Peyer's patch (tissue), 4 donors: Measurements from ENCODE around the gene TAF11L4. TPM values are rescaled to one million over a fixed set of nuclear protein-coding genes. Genes with fewer than 3 reads are reported as not detected.
"Not testable (repeated sequence)": the region's sequence is repeated elsewhere in the genome, so short reads cannot be mapped to it uniquely, and the experiment has no call there.

Source experiments
- DNase-seq, 3 donors: peaks; one replicate each; pipeline ENCODE4 v3.0.0-alpha.2; 2017 to 2019
- H3K27ac ChIP-seq, 4 donors: fragments of 200-600 bp; sonication (generic); one replicate each; pipeline ENCODE4 v1.5.1; 2016 to 2019
- H3K27me3 ChIP-seq, 2 donors: fragments of 200-600 bp; sonication (generic); one replicate each; pipeline ENCODE4 v1.5.1; 2019
- H3K36me3 ChIP-seq, 3 donors: fragments of 200-600 bp; sonication (generic); one replicate each; pipeline ENCODE4 v1.5.1; 2016 to 2019
- H3K4me1 ChIP-seq, 4 donors: fragments of 200-600 bp; sonication (generic); one replicate each; pipeline ENCODE4 v1.5.1; 2016 to 2019
- H3K4me3 ChIP-seq, 4 donors: fragments of 200-600 bp; sonication (generic); 1 replicate in 3 of 4; 2 replicates in 1 of 4; pipeline ENCODE4 v1.5.1; 2016 to 2019; ENCODE audit warnings: mild to moderate bottlenecking in 1 of 4
- H3K9me3 ChIP-seq, 4 donors: fragments of 200-600 bp; sonication (generic); one replicate each; pipeline ENCODE4 v1.5.1; 2016 to 2019; ENCODE audit warnings: mild to moderate bottlenecking in 1 of 4
- POLR2A ChIP-seq, 2 donors: fragments of 450-650 bp; IDR thresholded peaks; one replicate each; pipeline ENCODE4 v1.5.1; 2017; ENCODE audit warnings: antibody characterized with exemption in 2 of 2, mild to moderate bottlenecking in 2 of 2, moderate library complexity in 2 of 2
- total RNA-seq, 4 donors: library from RNA; depleted of rRNA; stranded (reverse); fragments of >200 nt; gene quantifications; one replicate each; pipeline ENCODE4 v1.1.0, GENCODE V29; 2016
- TF ChIP-seq, protein P1 (sequence below), 6 experiments: fragments of 450-650 bp in 4 of 6; fragments of 200-600 bp in 2 of 6; sonication (generic) in 1 of 6; IDR thresholded peaks; one replicate each; pipeline ENCODE4 v1.5.1; 2017 to 2019; ENCODE audit warnings: antibody characterized with exemption in 6 of 6, mild to moderate bottlenecking in 3 of 6, moderate library complexity in 1 of 6

Gene TAF11L4
- total RNA-seq, 4 donors from 2014 or later = not detected

DNA sequence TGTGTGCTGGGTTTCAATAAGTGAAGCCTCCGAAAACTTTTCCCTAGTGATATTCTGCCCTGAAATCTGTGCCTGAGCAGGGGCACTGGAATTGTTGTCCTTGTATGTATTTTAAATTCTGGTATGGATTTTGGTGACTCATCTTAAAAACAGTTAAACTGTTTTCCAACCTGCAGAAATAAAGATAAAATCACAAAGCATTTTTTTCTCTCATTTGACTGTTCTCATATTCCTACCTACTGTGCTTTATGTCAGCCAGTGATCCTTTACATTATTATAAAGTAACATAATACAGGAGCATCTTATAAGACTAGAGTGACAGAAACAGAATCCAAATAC lies 34.5 kb upstream of the TAF11L4 start:
- DNase-seq = no peak
- TF ChIP-seq POLR2A (IDR thresholded peaks at IDR 0.05) = no peak
- TF ChIP-seq, protein P1, sequence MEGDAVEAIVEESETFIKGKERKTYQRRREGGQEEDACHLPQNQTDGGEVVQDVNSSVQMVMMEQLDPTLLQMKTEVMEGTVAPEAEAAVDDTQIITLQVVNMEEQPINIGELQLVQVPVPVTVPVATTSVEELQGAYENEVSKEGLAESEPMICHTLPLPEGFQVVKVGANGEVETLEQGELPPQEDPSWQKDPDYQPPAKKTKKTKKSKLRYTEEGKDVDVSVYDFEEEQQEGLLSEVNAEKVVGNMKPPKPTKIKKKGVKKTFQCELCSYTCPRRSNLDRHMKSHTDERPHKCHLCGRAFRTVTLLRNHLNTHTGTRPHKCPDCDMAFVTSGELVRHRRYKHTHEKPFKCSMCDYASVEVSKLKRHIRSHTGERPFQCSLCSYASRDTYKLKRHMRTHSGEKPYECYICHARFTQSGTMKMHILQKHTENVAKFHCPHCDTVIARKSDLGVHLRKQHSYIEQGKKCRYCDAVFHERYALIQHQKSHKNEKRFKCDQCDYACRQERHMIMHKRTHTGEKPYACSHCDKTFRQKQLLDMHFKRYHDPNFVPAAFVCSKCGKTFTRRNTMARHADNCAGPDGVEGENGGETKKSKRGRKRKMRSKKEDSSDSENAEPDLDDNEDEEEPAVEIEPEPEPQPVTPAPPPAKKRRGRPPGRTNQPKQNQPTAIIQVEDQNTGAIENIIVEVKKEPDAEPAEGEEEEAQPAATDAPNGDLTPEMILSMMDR (IDR thresholded peaks at IDR 0.05) = no peak
- Histone ChIP-seq H3K4me3 (no peak overlapping the region), H3K27ac (no peak overlapping the region), H3K9me3 (no peaks in the 10 kb centered on the region), H3K4me1 (no peaks in the 10 kb centered on the region), H3K27me3 (no peaks in the 10 kb centered on the region), H3K36me3 (no peaks in the 10 kb centered on the region)

GRCh38 chr5:17491257-17491656 lies 30.3 kb upstream of the TAF11L4 start:
- H3K36me3 ChIP-seq, H3K27ac ChIP-seq, H3K9me3 ChIP-seq, H3K27me3 ChIP-seq, H3K4me3 ChIP-seq, DNase-seq, H3K4me1 ChIP-seq: not testable (repeated sequence)

DNA sequence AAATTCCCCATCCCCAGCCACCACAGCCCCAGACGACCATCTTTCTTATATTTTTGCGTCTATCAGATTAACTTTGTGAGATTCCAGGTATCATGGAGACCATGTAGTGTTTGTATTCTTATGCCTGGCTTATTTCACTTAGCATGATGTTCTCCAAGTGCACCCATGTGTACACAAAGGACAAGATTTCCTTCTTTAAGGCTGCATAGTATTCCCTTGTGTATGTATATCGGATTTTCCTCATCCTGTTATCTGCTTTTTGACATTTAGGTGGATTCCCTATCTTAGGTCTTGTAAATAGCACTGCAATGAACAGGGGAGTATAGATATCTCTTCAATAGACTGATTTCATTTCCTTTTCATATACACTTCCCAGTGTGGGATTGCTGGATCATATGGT lies 28.8 kb upstream of the TAF11L4 start:
- H3K4me3 ChIP-seq = no peak overlapping the region
- H3K4me1 ChIP-seq = no peaks in the 10 kb centered on the region
- no peaks in the 10 kb centered on the region for H3K36me3 ChIP-seq
- H3K27me3 ChIP-seq = no peaks in the 10 kb centered on the region
- TF ChIP-seq POLR2A (IDR thresholded peaks at IDR 0.05) = no peak
- TF ChIP-seq, protein P1 (IDR thresholded peaks at IDR 0.05) = no peak
- DNase-seq = no peak
- no peak overlapping the region for H3K27ac ChIP-seq
- H3K9me3 ChIP-seq = no peaks in the 10 kb centered on the region

GRCh38 chr5:17497446-17497845 lies 24.2 kb upstream of the TAF11L4 start:
- Histone ChIP-seq H3K4me1 (no peaks in the 10 kb centered on the region), H3K9me3 (no peaks in the 10 kb centered on the region), H3K4me3 (no peak overlapping the region), H3K27me3 (no peaks in the 10 kb centered on the region), H3K27ac (no peak overlapping the region), H3K36me3 (no peaks in the 10 kb centered on the region)
- TF ChIP-seq POLR2A (IDR thresholded peaks at IDR 0.05) = no peak
- TF ChIP-seq, protein P1 (IDR thresholded peaks at IDR 0.05) = no peak
- DNase-seq = no peak

- not testable (repeated sequence) for DNase-seq, H3K9me3 ChIP-seq, H3K4me1 ChIP-seq, H3K27ac ChIP-seq, H3K27me3 ChIP-seq, H3K4me3 ChIP-seq, H3K36me3 ChIP-seq
Observed at GRCh38 chr5:17497931-17498330, 23.7 kb upstream of the TAF11L4 start, which contains the start of gene TAF11L2. Gene TAF11L2 (plus strand): TSS chr5:17498231.

GRCh38 chr5:17511775-17512325 lies 9.8 kb upstream of the TAF11L4 start:
- H3K9me3 ChIP-seq = no peaks in the 10 kb centered on the region
- no peak overlapping the region for H3K4me3 ChIP-seq
- no peaks in the 10 kb centered on the region for H3K36me3 ChIP-seq
- H3K4me1 ChIP-seq = no peaks in the 10 kb centered on the region
- no peak for TF ChIP-seq POLR2A (IDR thresholded peaks at IDR 0.05)
- TF ChIP-seq, protein P1 (IDR thresholded peaks at IDR 0.05) = no peak
- H3K27ac ChIP-seq = no peak overlapping the region
- H3K27me3 ChIP-seq = no peaks in the 10 kb centered on the region
- no peak for DNase-seq

GRCh38 chr5:17517526-17517925 lies 4.1 kb upstream of the TAF11L4 start:
- not testable (repeated sequence) for H3K4me3 ChIP-seq, H3K9me3 ChIP-seq, H3K36me3 ChIP-seq, DNase-seq, H3K27me3 ChIP-seq, H3K4me1 ChIP-seq, H3K27ac ChIP-seq

DNA sequence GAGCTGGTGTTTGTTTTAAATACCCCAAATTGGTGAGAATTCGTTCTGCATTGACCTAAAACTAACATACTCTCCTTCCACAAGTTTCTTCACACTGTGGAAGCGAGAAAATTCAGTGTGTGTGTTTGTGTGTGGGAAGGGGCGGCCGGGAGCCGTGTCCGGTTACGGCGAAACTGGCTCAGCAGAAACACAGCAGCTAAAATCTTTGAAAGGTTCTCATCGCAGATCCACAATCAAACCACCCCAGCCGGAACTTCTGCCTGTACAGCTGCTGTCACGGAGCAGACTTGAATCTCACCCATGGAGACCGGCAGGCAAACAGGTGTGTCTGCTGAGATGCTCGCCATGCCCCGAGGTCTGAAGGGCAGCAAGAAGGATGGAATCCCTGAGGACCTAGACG lies 3.5 kb upstream of the TAF11L4 start, which contains the start of gene TAF11L3:
TAF11L3 (plus strand) TSS at position 301 of the 400 bp plus-strand sequence.
- H3K36me3 ChIP-seq, H3K9me3 ChIP-seq, H3K4me3 ChIP-seq, H3K4me1 ChIP-seq, H3K27me3 ChIP-seq, DNase-seq, H3K27ac ChIP-seq: not testable (repeated sequence)

DNA sequence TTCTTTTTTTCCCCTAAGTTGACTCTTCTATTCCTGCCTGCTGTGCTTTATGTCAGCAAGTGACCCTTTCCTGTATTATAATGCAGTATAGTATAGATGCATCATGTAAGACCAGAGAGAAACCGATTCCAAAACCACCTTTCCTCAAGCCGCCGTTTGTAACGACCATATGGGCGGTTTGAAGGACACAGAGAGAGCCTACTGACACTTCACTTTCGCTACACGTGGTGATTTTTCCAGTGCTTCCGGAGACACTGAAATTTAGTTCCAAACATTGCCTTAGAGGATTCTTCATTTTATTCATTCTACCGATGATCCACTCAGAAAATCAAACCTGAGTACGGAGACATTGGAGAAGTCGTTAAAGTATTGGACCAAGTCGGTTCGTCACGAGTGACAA lies 2.1 kb upstream of the TAF11L4 start:
- H3K9me3 ChIP-seq, H3K27ac ChIP-seq, H3K27me3 ChIP-seq, DNase-seq, H3K36me3 ChIP-seq, H3K4me3 ChIP-seq, H3K4me1 ChIP-seq: not testable (repeated sequence)

GRCh38 chr5:17524935-17525334 lies 3.3 kb downstream of the TAF11L4 start, which contains the start of gene TAF11L5:
Gene TAF11L5 (plus strand): TSS chr5:17525235.
- H3K27ac ChIP-seq, H3K9me3 ChIP-seq, H3K36me3 ChIP-seq, H3K4me3 ChIP-seq, DNase-seq, H3K4me1 ChIP-seq, H3K27me3 ChIP-seq: not testable (repeated sequence)

DNA sequence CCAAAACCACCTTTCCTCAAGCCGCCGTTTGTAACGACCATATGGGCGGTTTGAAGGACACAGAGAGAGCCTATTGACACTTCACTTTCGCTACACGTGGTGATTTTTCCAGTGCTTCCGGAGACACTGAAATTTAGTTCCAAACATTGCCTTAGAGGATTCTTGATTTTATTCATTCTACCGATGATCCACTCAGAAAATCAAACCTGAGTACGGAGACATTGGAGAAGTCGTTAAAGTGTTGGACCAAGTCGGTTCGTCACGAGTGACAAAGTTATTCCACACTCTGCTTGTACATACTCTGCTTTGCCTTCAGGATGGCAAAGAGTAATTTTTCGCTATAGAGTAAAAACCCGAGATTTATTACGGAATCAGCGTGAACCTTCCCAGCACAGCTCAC lies 4.9 kb downstream of the TAF11L4 start:
- H3K4me3 ChIP-seq, H3K27ac ChIP-seq, H3K4me1 ChIP-seq, H3K36me3 ChIP-seq, H3K9me3 ChIP-seq, H3K27me3 ChIP-seq: not testable (repeated sequence)
- peak in 2 of 3 donors; percentile 36 to 65 for DNase-seq
